Measurements from ENCODE around the gene TMEM130. TPM values are rescaled to one million over a fixed set of nuclear protein-coding genes. Genes with fewer than 3 reads are reported as not detected.
A peak's percentile ranks its signal among the peaks of the same experiment; 100 is the strongest.

Gene TMEM130
- polyA plus RNA-seq, 6 donors from 2014 or later: 0.32 TPM; not detected in 5

DNA sequence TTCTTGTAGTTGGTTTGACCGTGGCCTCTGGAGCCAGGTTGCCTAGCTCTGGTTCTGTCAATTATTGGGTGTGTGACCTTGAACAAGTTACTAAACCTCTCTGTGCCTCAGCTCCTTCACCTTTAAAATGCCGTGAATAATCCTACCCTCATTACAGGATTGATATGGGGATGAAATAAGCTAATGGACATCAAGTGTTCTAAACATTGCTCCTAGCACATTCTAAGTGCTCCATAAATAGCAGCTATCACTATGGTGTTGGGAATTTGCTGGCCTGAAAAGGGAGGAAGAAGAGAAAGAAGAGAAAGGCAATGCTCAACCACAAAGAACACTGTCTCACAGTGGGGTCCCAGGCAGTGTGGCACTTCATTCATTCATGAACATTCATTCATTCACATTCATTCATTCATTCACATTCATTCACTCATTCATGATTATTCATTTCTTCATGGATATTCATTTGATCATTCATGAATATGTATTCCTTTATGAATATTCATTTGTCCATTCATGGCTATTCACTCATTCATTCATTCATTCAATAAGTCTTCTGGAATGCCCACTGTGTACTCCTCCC, 38.8 kb downstream of the TMEM130 start:
- H3K4me1 Mint-ChIP-seq: no peaks in the 10 kb centered on the region
- H3K27me3 Mint-ChIP-seq: peaks cover 31 to 57% (median 40%) of the 10 kb centered on the region in 3 donors
- H3K4me3 Mint-ChIP-seq: no peak overlapping the region
- ATAC-seq (ENCODE audit: low read depth in 2 of 2) (no peak), DNase-seq (no peak)
- H3K27ac Mint-ChIP-seq: peak overlapping the region in 1 of 6 donors; percentile 20
- H3K9me3 Mint-ChIP-seq: peaks cover 0 to 5% (median 0%) of the 10 kb centered on the region in 7 donors
- no peaks in the 10 kb centered on the region for H3K36me3 Mint-ChIP-seq

DNA sequence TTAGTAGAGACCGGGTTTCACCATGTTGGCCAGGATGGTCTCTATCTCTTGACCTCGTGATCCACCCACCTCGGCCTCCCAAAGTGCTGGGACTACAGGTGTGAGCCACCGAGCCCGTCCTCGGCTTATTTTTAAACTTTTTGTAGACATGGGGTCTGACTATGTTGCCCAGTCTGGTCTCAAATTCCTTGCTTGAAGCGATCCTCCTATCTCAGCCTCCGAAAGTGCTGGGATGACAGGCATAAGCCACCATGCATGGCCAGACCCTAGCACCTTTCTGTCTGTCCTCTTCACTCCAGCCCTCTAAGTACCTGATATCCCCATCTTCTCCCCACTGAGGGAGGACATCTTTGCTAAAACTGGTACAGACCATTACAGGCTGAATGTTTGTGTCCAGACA, 41.4 kb downstream of the TMEM130 start:
- H3K27me3 Mint-ChIP-seq: peaks cover 29 to 51% (median 29%) of the 10 kb centered on the region in 3 donors
- DNase-seq (no peak), ATAC-seq (ENCODE audit: low read depth in 2 of 2) (no peak)
- no peaks in the 10 kb centered on the region for H3K4me1 Mint-ChIP-seq
- no peak overlapping the region for H3K27ac Mint-ChIP-seq
- H3K9me3 Mint-ChIP-seq: peaks cover 0 to 5% (median 0%) of the 10 kb centered on the region in 7 donors
- H3K4me3 Mint-ChIP-seq: no peak overlapping the region
- H3K36me3 Mint-ChIP-seq: no peaks in the 10 kb centered on the region

- DNase-seq: no peak
- ATAC-seq (ENCODE audit: low read depth in 2 of 2): no peak
- Mint-ChIP-seq H3K27ac (no peak overlapping the region), H3K36me3 (no peaks in the 10 kb centered on the region), H3K4me1 (no peaks in the 10 kb centered on the region), H3K27me3 (peaks cover 24 to 45% (median 29%) of the 10 kb centered on the region in 3 donors), H3K4me3 (peak overlapping the region in 1 of 8 donors; percentile 29), H3K9me3 (peaks cover 0 to 5% (median 0%) of the 10 kb centered on the region in 7 donors)
Measured at GRCh38 chr7:98827258-98827657, 42.6 kb downstream of the TMEM130 start.

DNA sequence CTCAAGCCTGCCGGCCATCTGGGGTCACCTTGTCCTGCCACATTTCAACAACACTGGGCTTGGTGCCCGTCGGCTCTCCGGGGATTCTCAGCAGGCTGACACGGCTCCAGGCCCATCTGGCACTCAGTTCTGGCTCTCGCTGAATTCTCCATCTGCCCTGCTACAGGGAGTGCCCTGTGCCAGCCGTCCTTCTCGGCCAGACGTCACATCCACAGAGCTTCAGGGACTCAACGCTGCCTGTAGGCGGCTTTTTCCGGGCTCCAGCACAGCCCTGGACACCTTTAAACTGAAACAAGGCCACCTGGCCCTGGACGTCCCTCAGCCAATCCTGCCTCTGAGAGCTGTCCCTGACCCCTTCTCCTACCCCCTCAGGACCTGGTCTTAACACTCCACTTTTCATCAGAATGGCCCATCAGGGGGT, 43.0 kb downstream of the TMEM130 start:
- peaks cover 24 to 45% (median 29%) of the 10 kb centered on the region in 3 donors for H3K27me3 Mint-ChIP-seq
- no peak overlapping the region for H3K27ac Mint-ChIP-seq
- DNase-seq (no peak), ATAC-seq (ENCODE audit: low read depth in 2 of 2) (no peak)
- peak overlapping the region in 1 of 8 donors; percentile 29 for H3K4me3 Mint-ChIP-seq
- peaks cover 0 to 5% (median 0%) of the 10 kb centered on the region in 7 donors for H3K9me3 Mint-ChIP-seq
- H3K36me3 Mint-ChIP-seq: no peaks in the 10 kb centered on the region
- H3K4me1 Mint-ChIP-seq: no peaks in the 10 kb centered on the region

DNA sequence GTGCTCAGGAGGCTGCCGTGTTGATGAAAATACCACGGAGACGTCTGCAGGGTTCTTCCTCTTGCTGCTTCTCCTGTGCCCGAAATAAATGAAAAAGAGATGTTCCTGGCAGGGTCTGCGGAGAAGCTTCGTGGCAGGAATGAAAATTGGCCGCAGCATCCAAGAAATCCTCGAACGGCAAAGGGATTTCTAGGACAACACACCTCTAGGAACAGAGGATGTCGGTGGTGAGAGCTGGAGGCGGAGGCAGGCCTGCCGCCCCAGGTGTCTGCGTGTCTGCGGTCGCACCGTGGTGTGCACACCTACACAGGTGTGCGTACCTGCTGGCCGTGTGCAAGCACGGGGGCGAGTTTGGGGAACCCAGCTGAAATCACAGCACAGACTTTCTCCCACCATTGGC, 43.4 kb downstream of the TMEM130 start:
- Mint-ChIP-seq H3K27me3 (peaks cover 20 to 45% (median 29%) of the 10 kb centered on the region in 3 donors), H3K27ac (no peak overlapping the region), H3K4me3 (no peak overlapping the region), H3K4me1 (no peaks in the 10 kb centered on the region), H3K9me3 (peaks cover 0 to 5% (median 0%) of the 10 kb centered on the region in 7 donors), H3K36me3 (no peaks in the 10 kb centered on the region)
- DNase-seq: no peak
- ATAC-seq (ENCODE audit: low read depth in 2 of 2): no peak

DNA sequence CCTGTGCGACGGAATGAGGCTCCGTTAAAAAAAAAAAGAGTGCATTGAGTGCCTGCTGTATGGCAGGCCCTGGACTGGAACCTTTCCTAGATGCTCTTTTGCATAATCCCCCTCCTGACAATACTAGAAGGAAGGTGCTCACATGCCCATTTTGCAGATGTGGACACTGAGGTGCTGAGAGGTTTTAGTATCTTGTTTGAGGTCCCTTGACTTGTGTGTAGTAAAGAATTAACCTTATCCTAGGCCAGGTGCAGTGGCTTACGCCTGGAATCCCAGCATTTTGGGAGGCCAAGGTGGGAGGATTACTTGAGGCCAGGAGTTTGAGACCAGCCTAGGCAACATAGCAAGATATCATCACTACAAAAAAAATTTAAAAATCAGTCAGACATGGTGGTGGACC, 46.6 kb downstream of the TMEM130 start:
- Mint-ChIP-seq H3K4me1 (no peaks in the 10 kb centered on the region), H3K9me3 (peaks cover 0 to 2% (median 0%) of the 10 kb centered on the region in 7 donors), H3K27ac (no peak overlapping the region), H3K36me3 (no peaks in the 10 kb centered on the region), H3K27me3 (peaks cover 9 to 30% (median 20%) of the 10 kb centered on the region in 3 donors), H3K4me3 (peak overlapping the region in 1 of 8 donors; percentile 12)
- DNase-seq (no peak), ATAC-seq (ENCODE audit: low read depth in 2 of 2) (no peak)

GRCh38 chr7:98821348-98821747, 48.5 kb downstream of the TMEM130 start:
- ATAC-seq (ENCODE audit: low read depth in 2 of 2): no peak
- no peak for DNase-seq
- Mint-ChIP-seq H3K27ac (no peak overlapping the region), H3K4me3 (no peak overlapping the region), H3K9me3 (peaks cover 0 to 5% (median 0%) of the 10 kb centered on the region in 7 donors), H3K36me3 (no peaks in the 10 kb centered on the region), H3K4me1 (peaks cover 0 to 5% (median 0%) of the 10 kb centered on the region in 3 donors), H3K27me3 (peaks cover 16 to 21% (median 19%) of the 10 kb centered on the region in 3 donors)

GRCh38 chr7:98816967-98817710, 52.7 kb downstream of the TMEM130 start:
- ATAC-seq (ENCODE audit: low read depth in 2 of 2) (no peak), DNase-seq (no peak)
- peak overlapping the region in 1 of 6 donors; percentile 11 for H3K27ac Mint-ChIP-seq
- H3K4me1 Mint-ChIP-seq: peaks cover 0 to 5% (median 0%) of the 10 kb centered on the region in 3 donors
- no peaks in the 10 kb centered on the region for H3K36me3 Mint-ChIP-seq
- no peak overlapping the region for H3K4me3 Mint-ChIP-seq
- peaks cover 15 to 19% (median 15%) of the 10 kb centered on the region in 3 donors for H3K27me3 Mint-ChIP-seq
- peaks cover 0 to 5% (median 0%) of the 10 kb centered on the region in 7 donors for H3K9me3 Mint-ChIP-seq

- H3K4me3 Mint-ChIP-seq: no peak overlapping the region
- H3K4me1 Mint-ChIP-seq: peaks cover 0 to 5% (median 0%) of the 10 kb centered on the region in 3 donors
- H3K27me3 Mint-ChIP-seq: peaks cover 15 to 19% (median 15%) of the 10 kb centered on the region in 3 donors
- H3K9me3 Mint-ChIP-seq: peaks cover 0 to 5% (median 0%) of the 10 kb centered on the region in 7 donors
- no peaks in the 10 kb centered on the region for H3K36me3 Mint-ChIP-seq
- ATAC-seq (ENCODE audit: low read depth in 2 of 2) (no peak), DNase-seq (no peak)
- H3K27ac Mint-ChIP-seq: no peak overlapping the region
Measured at GRCh38 chr7:98816241-98816640, 53.6 kb downstream of the TMEM130 start.

DNA sequence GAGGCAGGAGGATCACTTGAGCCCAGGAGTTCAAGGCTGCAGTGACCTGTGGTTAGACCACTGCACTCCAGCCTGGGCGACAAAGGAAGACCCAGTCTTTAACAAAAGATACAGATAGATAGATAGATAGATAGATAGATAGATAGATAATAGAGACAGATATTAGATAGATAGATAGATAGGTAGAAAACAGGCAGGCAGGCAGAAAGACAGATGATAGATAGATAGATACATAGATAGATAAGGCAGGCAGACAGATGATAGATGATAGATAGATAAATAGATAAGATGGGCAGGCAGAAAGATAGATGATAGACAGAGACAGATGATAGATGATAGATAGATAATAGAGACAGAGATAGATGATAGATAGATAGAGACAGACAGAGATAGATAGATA, 54.5 kb downstream of the TMEM130 start:
- peaks cover 0 to 5% (median 0%) of the 10 kb centered on the region in 7 donors for H3K9me3 Mint-ChIP-seq
- no peak overlapping the region for H3K27ac Mint-ChIP-seq
- peaks cover 15 to 19% (median 15%) of the 10 kb centered on the region in 3 donors for H3K27me3 Mint-ChIP-seq
- peaks cover 0 to 5% (median 0%) of the 10 kb centered on the region in 3 donors for H3K4me1 Mint-ChIP-seq
- DNase-seq (no peak), ATAC-seq (ENCODE audit: low read depth in 2 of 2) (no peak)
- H3K4me3 Mint-ChIP-seq: no peak overlapping the region
- H3K36me3 Mint-ChIP-seq: no peaks in the 10 kb centered on the region

DNA sequence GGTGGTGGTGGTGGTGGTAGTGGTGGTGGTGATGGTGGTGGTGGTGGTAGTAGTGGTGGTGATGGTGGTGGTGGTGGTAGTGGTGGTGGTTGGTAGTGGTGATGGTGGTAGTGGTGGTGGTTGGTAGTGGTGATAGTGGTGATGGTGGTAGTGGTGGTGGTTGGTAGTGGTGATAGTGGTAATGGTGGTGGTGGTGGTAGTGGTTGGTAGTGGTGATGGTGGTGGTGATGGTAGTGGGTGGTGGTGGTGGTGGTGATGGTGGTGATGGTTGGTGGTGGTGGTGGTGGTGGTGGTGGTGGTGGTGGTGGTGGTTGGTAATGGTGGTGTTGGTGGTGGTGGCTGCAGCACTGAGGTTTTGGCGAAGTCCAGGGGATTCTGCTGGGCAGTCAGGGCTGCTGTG, 58.5 kb downstream of the TMEM130 start:
- H3K4me3 Mint-ChIP-seq: no peak overlapping the region
- H3K27ac Mint-ChIP-seq: no peak overlapping the region
- no peak for ATAC-seq (ENCODE audit: low read depth in 2 of 2)
- DNase-seq: no peak
- H3K36me3 Mint-ChIP-seq: peaks cover 0 to 7% of the 10 kb centered on the region in 2 donors
- peaks cover 0 to 6% (median 2%) of the 10 kb centered on the region in 7 donors for H3K9me3 Mint-ChIP-seq
- H3K4me1 Mint-ChIP-seq: no peaks in the 10 kb centered on the region
- H3K27me3 Mint-ChIP-seq: peaks cover 23 to 32% (median 28%) of the 10 kb centered on the region in 3 donors

- H3K4me1 Mint-ChIP-seq: no peaks in the 10 kb centered on the region
- H3K27me3 Mint-ChIP-seq: peaks cover 26 to 36% (median 30%) of the 10 kb centered on the region in 3 donors
- peaks cover 0 to 8% of the 10 kb centered on the region in 2 donors for H3K36me3 Mint-ChIP-seq
- H3K4me3 Mint-ChIP-seq: no peak overlapping the region
- H3K27ac Mint-ChIP-seq: peak overlapping the region in 2 of 6 donors; percentile 30 to 65
- ATAC-seq (ENCODE audit: low read depth in 2 of 2) (no peak), DNase-seq (no peak)
- peaks cover 0 to 6% (median 2%) of the 10 kb centered on the region in 7 donors for H3K9me3 Mint-ChIP-seq
Measured at GRCh38 chr7:98810153-98810802, 59.5 kb downstream of the TMEM130 start.

GRCh38 chr7:98808751-98809460, 60.9 kb downstream of the TMEM130 start:
- ATAC-seq (ENCODE audit: low read depth in 2 of 2): no peak
- Mint-ChIP-seq H3K27me3 (peaks cover 23 to 48% (median 30%) of the 10 kb centered on the region in 3 donors), H3K36me3 (peaks cover 0 to 8% of the 10 kb centered on the region in 2 donors), H3K27ac (no peak overlapping the region), H3K9me3 (peaks cover 0 to 6% (median 2%) of the 10 kb centered on the region in 7 donors), H3K4me1 (no peaks in the 10 kb centered on the region), H3K4me3 (no peak overlapping the region)
- no peak for DNase-seq

All from naive B cell (primary cell).